A172 (cell line): ENCODE measurements around the gene CDH22. TPM values are rescaled to one million over a fixed set of nuclear protein-coding genes. Genes with fewer than 3 reads are reported as not detected.

Experiments
- DNase-seq: peaks from one replicate; pipeline ENCODE4 v3.0.0-alpha.2; 2015; ENCODE audit warnings: low spot score
- total RNA-seq: library from RNA; depleted of rRNA; stranded (reverse); fragments of >200 nt; shearing (Covaris generic); gene quantifications from 2 replicates; pipeline ENCODE4 v1.2.3, GENCODE V29; 2014

CDH22 gene
- total RNA-seq, 1 experiment from 2014 or later, result not detected

DNA sequence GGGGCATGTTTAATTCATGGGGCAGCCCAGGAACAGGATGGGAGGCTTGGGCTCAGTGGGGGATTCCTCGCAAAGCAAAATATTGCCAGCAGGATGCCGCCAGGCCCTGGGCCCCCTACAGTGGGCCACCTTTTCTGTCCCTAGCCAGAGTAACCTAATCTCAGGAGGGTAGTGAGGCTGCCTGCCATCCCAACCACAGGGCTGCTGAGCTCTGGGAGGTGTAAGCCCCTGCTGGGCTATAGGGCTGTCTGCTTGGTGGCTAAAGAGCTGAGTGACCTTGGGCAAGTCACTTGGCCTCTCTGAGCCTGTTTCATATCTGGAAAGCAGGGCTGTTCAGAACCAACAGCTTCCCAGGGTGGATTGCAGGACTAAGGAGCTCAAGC, 35.7 kb upstream of the CDH22 start:
- DNase-seq, result no peak

DNA sequence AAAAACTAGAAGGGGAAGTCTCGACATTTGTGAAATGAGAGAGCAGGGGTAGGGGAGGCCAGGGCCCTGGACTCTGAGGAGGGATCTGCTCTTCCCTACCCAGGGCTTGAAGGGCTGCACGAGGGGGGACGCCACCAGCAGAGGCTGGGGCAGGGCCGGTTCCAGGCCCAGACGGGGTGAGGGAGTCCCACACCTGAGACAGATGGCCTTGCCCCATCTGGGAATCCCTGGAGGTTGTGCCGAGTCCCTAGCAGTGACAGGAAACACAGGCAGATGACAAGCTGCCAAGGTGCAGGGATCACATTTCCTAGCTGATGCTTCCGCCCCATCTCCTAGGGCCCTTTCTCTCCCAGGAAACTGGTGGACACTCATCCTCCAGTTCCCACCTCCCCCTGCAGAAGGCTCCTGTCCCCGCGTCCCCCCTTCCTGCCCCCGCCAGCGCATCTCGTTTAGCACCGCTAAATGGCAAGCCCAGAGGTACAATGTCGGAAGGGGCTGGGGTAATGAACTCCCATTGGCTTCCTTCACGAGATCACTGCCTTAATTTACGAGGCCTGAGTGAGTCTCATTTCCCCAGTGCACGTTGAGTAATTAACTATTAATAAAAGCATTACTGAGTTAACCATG, 35.2 kb upstream of the CDH22 start:
- no peak for DNase-seq

DNA sequence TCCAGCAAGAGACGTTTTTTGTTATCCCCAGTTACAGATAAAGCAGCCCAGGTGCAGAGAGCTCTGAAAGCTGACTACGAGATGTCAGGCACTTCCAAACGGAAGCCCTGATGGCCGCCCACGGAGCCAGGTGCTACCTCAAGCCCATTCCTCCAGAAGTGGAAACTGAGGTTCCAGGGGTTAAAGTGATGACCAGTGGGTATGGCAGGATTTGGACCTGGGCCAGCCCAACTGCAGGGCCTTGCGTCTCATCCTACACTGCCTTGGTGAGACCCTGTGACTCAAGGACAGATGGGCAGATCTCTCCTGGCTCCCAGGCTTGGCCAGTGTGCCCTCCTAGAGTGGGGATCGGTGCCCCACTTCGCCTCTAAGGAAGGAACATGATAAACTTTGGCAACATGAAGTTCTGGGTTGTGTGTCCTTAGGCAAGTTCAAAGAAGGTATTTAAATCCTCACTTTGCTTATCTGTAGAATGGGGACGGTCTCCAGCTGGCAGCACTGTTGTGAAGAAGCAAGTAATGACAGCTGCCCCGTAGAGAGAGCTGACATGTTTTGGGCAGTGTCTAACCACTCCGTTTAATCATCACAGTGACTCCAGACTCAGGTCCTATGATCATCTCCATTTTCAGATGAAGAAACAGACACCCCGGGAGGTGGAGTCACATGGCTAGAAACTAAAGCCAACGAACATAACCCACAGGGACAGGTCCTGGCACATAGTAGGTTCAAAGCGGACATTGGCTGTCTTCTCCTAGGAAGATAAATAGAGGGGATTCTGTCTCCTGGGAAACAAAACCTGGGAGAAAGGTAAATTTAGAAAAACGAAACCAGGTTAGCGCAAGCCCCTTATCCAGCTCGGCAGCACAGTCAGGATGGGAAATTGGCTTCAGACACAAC, 34.4 kb upstream of the CDH22 start:
- DNase-seq, result no peak

GRCh38 chr20:46342010-46342378, 33.7 kb upstream of the CDH22 start:
- no peak for DNase-seq

GRCh38 chr20:46341074-46342009, 33.0 kb upstream of the CDH22 start:
- DNase-seq, result no peak

GRCh38 chr20:46339037-46339436, 30.7 kb upstream of the CDH22 start:
- no peak for DNase-seq

DNA sequence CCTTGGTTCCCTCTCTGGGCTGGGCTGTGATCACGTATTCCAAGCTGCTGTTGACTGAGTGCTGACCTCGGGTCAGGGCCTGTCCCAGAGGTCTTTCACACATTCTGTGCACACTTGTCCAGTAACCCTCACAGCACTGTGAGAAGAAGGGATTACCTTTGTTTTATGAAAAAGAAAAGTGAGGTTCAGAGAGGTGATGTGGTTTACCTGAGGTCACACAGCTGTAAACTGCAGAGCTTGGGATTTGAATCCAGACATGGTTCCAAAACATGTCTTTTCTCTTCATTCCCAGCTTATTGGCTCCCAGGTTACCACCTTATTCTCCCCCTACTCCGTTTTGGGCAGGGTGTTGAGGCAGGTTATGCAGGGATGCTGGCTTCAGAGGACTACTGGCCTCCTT, 28.4 kb upstream of the CDH22 start:
- no peak for DNase-seq

GRCh38 chr20:46334303-46334904, 26.1 kb upstream of the CDH22 start:
- no peak for DNase-seq

DNA sequence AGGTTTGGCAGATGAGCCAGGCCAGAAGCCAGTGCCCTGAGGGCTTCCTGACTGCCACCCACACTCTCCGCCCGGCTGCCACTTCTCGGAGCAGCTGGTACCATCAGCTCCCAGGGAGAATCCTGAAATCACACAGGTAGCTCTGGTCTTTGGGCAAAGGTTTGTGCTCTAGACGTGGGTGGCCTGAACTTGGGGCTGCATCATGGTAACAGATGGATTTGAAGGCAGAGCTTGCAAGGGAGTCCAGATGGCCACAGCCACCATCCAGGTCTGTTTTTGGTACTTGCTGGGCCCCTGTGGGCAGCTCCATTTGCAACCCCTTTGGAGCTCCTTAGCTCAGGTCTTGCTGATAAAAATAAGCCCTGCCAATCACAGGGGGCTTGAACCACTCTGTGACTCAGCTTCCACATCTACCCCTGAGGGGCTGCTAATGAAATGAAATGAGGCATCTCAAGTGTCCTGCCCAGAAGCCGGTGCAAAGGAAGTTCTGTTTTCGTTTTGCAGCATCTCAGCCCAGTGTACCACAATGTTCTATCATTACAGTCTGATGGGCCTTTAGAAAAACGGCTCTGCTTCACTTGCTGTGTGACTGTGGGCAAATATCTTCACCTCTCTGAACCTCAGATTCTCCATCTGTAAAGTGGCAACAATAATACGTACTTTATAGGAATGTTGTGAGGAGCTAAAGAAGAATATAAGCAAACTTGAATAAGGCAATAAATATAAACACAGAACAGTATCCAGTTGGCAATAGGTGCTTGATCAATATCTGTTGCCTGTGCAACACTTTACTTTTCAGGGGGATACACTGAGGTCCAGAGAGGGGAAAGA, 25.1 kb upstream of the CDH22 start:
- no peak for DNase-seq

GRCh38 chr20:46332373-46333160, 24.3 kb upstream of the CDH22 start:
- no peak for DNase-seq

GRCh38 chr20:46331611-46332361, 23.5 kb upstream of the CDH22 start:
- DNase-seq, result no peak

DNA sequence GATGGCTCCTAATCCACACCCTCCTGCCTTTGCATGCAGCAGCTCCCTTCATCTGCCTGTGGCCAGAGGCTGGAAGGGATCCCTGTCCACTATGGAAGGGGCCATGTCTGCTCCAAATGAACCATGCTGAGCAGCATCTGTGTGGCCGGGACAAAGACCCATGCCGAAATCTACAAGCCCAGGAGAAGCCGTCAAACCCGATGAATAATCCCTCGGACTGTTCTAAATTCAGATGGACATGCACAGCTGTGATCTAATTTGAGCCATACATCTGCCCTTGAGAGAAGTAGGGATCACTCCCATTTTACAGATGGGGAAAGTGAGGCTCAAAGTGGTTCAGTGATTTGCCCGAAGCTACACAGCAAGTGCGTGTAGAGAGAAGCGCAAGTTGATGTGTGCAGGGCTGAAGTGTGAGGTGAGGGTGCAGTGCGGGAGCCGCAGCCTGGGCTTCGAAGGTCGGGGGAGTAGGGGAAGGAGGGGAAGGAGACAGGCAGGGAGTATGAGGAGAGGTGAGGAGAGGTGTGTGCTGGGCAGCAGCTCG, 22.6 kb upstream of the CDH22 start:
- DNase-seq, result no peak

DNA sequence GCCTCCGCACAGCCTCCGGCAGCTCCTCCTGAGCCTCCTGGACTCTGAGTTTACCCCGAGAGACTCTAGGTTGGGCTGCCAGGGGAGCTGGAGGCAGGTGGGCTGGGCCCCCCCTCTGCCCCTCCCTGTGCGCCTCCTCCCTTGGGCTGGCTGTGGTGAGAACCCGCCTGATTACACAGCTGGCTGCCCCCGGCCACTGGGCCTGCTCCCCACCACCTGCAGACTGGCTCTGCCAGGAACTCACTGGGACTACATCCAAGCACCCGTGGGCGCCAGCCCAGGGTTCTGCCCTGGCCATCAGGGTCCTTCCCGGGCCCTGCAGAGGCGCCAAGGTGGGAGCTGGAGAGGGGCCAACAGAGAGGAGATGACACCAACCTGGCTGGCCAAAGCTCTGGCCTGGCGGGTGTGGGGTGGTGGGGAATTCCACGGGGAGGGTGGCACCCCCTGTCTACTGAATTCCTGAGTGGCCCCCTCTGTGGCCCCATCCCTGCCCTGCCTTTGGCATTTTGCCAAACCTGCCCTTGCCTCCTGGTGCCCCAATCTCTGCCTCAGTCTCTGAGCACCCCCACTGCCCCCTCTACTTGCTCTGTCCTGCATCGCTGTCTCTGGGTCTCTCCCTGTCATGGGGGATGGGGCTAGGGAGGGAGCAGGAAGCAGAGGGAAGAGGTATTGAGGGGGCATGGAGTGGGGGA, 21.9 kb upstream of the CDH22 start:
- DNase-seq, result no peak

DNA sequence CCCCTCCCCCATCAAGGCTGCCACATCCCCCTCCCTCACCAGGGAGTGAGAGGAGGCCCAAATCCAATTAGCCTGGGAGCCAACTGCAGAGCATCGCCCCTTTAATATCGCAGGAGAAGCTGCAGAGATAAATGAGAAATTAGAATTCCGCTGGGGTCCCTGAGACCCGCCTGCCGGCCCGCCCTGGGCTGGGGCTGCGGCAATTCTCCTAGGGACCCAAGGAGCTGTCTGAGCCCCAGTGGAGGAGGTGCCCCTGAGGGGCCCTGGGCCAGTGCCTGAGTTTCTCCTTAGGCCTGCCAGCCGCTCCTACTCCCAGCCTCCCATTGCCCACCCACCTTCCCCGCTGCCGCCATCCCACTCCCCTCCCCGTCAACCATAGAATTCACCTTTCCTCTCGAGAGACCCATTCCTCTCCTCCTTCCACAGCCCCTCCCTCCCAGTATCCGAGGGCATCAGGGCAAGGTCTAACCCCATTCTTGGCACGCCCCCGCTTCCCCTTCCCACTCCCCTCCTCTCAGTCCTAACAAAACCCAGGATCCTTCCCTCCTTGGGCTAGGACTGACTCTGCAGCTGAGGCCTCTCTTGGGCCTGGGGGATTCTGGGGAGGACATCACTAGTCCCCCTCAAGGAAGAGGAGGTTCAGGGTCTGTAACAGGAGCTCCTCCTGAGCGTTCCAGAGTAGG, 20.0 kb upstream of the CDH22 start:
- no peak for DNase-seq

DNA sequence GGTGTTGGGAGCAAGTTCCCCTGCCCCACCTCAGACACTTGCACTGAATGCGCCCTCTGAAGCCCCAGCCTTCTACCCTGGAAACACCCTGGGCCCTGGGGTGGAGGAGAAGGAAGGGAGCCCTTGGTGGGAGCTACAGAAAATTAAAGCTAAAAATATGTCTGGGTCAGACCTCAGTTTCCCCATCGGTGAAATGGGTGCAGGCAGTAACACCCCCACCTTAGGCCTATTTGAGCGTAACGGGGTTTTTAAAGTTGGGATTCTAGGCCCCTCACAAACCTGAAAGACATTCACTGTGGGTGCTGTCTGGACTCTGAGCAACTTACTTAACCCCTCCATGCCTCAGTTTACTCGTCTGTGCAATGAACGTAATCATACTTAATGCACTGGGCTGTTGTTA, 19.3 kb upstream of the CDH22 start:
- no peak for DNase-seq

- DNase-seq, result no peak
Measured at GRCh38 chr20:46325789-46326188, 17.5 kb upstream of the CDH22 start.

DNA sequence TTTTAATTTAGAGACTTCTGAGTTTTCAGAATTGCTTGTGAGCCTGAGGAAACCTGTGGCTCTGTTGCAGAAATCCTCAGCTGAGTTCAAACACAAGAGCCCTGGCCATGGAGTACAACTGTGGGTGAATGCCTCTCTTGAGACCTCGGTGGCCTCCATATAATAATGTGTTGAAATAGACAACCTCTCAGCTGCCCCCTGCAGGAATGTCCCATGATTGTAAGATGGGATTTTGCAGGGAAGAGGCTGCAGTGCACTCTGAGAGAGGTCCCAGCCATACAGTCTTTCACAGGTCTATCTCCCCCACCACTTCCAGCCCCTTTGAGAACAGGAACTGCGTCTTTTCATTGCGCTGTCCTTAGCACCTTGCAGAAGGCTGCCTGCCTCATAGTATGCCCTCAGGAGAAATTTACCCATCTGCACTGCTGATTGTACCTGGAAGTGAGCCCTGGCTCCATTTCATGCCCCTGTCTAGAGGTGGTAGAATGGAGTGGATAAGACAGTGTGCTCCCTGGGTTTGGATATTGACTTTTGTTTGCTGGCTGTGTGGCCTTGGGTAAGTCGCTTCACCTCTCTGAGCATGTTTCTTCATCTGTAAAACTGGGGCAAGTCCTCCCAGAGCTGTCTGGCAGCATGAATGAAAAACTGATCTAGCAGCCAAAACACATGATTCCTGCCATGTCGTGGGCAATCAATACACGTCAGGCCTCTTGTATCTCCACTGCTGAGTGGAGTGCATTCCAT, 16.8 kb upstream of the CDH22 start:
- peak; percentile 40 for DNase-seq
